ENCODE measurements around the gene KRT81.

- TF ChIP-seq, protein P1, sequence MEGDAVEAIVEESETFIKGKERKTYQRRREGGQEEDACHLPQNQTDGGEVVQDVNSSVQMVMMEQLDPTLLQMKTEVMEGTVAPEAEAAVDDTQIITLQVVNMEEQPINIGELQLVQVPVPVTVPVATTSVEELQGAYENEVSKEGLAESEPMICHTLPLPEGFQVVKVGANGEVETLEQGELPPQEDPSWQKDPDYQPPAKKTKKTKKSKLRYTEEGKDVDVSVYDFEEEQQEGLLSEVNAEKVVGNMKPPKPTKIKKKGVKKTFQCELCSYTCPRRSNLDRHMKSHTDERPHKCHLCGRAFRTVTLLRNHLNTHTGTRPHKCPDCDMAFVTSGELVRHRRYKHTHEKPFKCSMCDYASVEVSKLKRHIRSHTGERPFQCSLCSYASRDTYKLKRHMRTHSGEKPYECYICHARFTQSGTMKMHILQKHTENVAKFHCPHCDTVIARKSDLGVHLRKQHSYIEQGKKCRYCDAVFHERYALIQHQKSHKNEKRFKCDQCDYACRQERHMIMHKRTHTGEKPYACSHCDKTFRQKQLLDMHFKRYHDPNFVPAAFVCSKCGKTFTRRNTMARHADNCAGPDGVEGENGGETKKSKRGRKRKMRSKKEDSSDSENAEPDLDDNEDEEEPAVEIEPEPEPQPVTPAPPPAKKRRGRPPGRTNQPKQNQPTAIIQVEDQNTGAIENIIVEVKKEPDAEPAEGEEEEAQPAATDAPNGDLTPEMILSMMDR (conservative IDR thresholded peaks at IDR 0.05; ENCODE audit: low read length): no peak
- no peak for TF ChIP-seq EZH2phosphoT487 (IDR thresholded peaks at IDR 0.05; ENCODE audit: borderline replicate concordance)
Measured at GRCh38 chr12:52336641-52337040, 45.3 kb upstream of the KRT81 start.
